Measurements from ENCODE around the gene C22orf39.

DNA sequence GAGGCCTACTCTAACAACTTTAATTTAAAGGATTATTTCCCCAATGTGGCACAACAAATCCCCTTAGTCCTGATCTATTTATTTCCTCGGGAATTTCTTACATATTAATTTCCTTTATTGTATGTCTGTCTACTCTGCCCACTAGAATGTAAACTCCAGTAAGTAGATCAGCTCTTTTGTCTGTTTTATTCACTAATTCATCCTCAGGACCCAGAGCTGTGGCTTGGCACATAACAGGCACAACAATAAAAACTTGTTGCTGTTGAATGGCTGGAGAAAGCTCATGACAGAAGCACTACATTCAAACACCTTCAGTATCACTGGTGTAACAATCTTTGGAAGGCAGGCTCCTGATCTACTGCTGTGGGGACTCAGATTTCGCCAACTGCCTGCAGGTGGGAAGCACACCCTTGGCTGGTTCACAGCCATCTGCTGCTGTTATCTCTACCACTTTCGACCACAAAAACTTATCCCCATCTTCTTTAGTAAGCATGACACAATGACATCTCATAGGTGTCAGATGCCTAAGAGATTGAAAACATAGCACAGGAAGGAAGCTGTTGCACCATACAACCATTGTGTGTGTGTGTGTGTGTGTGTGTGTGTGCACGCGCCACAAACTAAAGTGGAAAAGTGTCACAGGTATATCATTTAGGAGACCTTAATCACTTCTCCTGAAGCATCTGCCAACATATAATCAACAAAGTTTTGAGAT is 27.9 kb downstream of the C22orf39 start:
- TF ChIP-seq, protein P1, sequence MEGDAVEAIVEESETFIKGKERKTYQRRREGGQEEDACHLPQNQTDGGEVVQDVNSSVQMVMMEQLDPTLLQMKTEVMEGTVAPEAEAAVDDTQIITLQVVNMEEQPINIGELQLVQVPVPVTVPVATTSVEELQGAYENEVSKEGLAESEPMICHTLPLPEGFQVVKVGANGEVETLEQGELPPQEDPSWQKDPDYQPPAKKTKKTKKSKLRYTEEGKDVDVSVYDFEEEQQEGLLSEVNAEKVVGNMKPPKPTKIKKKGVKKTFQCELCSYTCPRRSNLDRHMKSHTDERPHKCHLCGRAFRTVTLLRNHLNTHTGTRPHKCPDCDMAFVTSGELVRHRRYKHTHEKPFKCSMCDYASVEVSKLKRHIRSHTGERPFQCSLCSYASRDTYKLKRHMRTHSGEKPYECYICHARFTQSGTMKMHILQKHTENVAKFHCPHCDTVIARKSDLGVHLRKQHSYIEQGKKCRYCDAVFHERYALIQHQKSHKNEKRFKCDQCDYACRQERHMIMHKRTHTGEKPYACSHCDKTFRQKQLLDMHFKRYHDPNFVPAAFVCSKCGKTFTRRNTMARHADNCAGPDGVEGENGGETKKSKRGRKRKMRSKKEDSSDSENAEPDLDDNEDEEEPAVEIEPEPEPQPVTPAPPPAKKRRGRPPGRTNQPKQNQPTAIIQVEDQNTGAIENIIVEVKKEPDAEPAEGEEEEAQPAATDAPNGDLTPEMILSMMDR (IDR thresholded peaks at IDR 0.05): no peak
- TF ChIP-seq POLR2A (IDR thresholded peaks at IDR 0.05): no peak

Measured in breast epithelium (tissue), 3 donors.